Glutamatergic neuron (in vitro differentiated cells): ENCODE results near the gene MT1HL1. TPM values are rescaled to one million over a fixed set of nuclear protein-coding genes. Genes with fewer than 3 reads are reported as not detected.

Experiments used
- DNase-seq: peaks from one replicate; pipeline ENCODE4 v3.0.0; 2022
- H3K27ac Mint-ChIP-seq: one replicate; pipeline ENCODE4 v1.8.0; 2020; ENCODE audit warnings: mild to moderate bottlenecking, mixed read lengths, inconsistent platforms; ENCODE audit not compliant: unreplicated experiment
- H3K27me3 Mint-ChIP-seq: one replicate; pipeline ENCODE4 v1.8.0; 2020; ENCODE audit warnings: mild to moderate bottlenecking, moderate library complexity, mixed read lengths, inconsistent platforms; ENCODE audit not compliant: unreplicated experiment
- H3K36me3 Mint-ChIP-seq: one replicate; pipeline ENCODE4 v1.8.0; 2020; ENCODE audit warnings: mild to moderate bottlenecking, mixed read lengths, inconsistent platforms; ENCODE audit not compliant: unreplicated experiment
- H3K4me1 Mint-ChIP-seq: one replicate; pipeline ENCODE4 v1.8.0; 2020; ENCODE audit warnings: mild to moderate bottlenecking, low read depth, mixed read lengths, inconsistent platforms; ENCODE audit not compliant: unreplicated experiment
- H3K4me3 Mint-ChIP-seq: one replicate; pipeline ENCODE4 v1.8.0; 2020; ENCODE audit warnings: mild to moderate bottlenecking, mixed read lengths, inconsistent platforms; ENCODE audit not compliant: unreplicated experiment
- H3K9me3 Mint-ChIP-seq: one replicate; pipeline ENCODE4 v1.8.0; 2020; ENCODE audit warnings: mild to moderate bottlenecking, moderate library complexity, mixed read lengths, inconsistent platforms; ENCODE audit not compliant: unreplicated experiment
- CTCF ChIP-seq: fragments of 200-600 bp; sonication (generic); IDR thresholded peaks from one replicate; pipeline ENCODE4 v1.5.0; 2021; ENCODE audit not compliant: partially characterized antibody, unreplicated experiment
- total RNA-seq: library from RNA; stranded (reverse); fragmentation: NEBNext Ultra II Directional; extraction: Animal tissue kit (Norgen Biotek cat#: 25700); gene quantifications from one replicate; pipeline ENCODE4 v1.2.1, GENCODE V29; 2021; ENCODE audit not compliant: unreplicated experiment

Gene MT1HL1
- total RNA-seq, 1 donor from 2014 or later: not detected

- no peak overlapping the region for H3K4me3 Mint-ChIP-seq
- H3K9me3 Mint-ChIP-seq: peaks cover 6% of the 10 kb centered on the region
- H3K4me1 Mint-ChIP-seq: peaks cover 27% of the 10 kb centered on the region
- DNase-seq: no peak
- H3K27me3 Mint-ChIP-seq: peaks cover 4% of the 10 kb centered on the region
- no peak overlapping the region for H3K27ac Mint-ChIP-seq
- H3K36me3 Mint-ChIP-seq: peaks cover 5% of the 10 kb centered on the region
- TF ChIP-seq CTCF: no peak
These were observed 725 bp downstream of the MT1HL1 start for GRCh38 chr1:237003516-237003915.

DNA sequence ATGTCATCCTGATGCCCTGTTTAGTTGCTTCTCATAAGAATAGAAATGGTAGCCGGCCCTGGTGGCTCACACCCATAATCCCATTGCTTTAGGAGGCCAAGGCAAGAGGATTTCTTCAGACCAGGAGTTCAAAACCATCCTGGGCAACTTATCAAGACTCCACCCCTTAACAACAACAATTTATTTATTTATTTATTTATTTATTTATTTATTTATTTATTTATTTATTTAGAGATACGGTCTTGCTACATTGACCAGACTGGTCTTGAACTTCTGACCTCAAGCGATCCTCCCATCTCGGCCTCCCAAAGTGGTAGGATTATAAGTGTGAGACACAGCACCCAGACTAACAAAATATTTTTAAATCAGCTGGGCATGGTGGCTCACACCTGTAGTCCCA is 4.0 kb downstream of the MT1HL1 start:
- Mint-ChIP-seq H3K9me3 (peaks cover 8% of the 10 kb centered on the region), H3K27ac (peak overlapping the region; percentile 93), H3K4me3 (no peak overlapping the region), H3K36me3 (peaks cover 5% of the 10 kb centered on the region), H3K27me3 (peaks cover 12% of the 10 kb centered on the region), H3K4me1 (peaks cover 43% of the 10 kb centered on the region)
- TF ChIP-seq CTCF: no peak
- no peak for DNase-seq

DNA sequence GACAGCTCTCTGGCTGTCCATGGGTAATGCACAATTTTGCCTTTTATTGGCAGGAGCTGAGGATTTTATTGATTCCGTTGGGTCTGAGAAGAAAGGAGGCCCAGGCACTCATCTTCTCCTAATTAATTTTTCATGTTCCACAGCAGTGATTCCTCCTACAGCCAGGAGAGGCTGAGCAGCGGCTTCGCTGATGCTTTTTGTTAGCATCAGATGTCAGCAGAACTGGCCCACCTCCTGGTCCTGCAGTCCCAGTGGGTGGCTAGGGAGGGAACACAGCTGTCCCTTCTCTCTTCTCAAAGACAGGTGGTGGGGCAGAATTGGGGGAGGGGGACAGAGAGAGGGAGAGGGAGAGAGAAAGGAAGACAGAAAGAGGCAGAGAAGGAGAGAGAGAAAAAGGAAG is 5.7 kb downstream of the MT1HL1 start:
- peak overlapping the region; percentile 98 for H3K27ac Mint-ChIP-seq
- peak overlapping the region; percentile 65 for H3K4me3 Mint-ChIP-seq
- peaks cover 5% of the 10 kb centered on the region for H3K36me3 Mint-ChIP-seq
- peak; percentile 17 for TF ChIP-seq CTCF
- peak; percentile 72 for DNase-seq
- H3K4me1 Mint-ChIP-seq: peaks cover 43% of the 10 kb centered on the region
- peaks cover 13% of the 10 kb centered on the region for H3K27me3 Mint-ChIP-seq
- peaks cover 8% of the 10 kb centered on the region for H3K9me3 Mint-ChIP-seq

- Mint-ChIP-seq H3K4me3 (peak overlapping the region; percentile 65), H3K4me1 (peaks cover 37% of the 10 kb centered on the region), H3K36me3 (peaks cover 5% of the 10 kb centered on the region), H3K27ac (peak overlapping the region; percentile 98), H3K9me3 (peaks cover 8% of the 10 kb centered on the region), H3K27me3 (peaks cover 13% of the 10 kb centered on the region)
- no peak for TF ChIP-seq CTCF
- peak; percentile 43 for DNase-seq
These were observed 6.4 kb downstream of the MT1HL1 start for GRCh38 chr1:236997882-236998281.

DNA sequence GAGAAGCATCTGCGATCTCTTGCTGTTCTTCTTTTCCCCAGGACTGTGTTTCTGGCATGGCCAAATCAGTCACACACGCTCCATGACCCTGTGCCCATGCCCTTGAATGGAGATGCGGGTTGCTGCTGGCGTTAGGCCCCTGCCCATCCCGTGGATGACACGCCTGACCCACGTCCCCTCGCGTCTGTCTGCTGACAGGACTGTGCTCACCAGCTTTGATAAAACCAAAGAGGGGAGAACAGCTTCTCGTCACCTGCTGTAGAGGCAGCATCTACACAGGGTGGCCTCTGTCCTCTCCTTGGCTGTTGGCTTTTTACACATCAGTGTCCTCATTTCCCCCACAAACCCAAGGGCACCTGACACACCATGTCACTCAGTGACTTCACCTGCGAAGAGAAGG is 6.9 kb downstream of the MT1HL1 start:
- Mint-ChIP-seq H3K9me3 (peaks cover 8% of the 10 kb centered on the region), H3K4me3 (no peak overlapping the region), H3K27me3 (peaks cover 13% of the 10 kb centered on the region), H3K36me3 (peaks cover 5% of the 10 kb centered on the region), H3K27ac (peak overlapping the region; percentile 98), H3K4me1 (peaks cover 35% of the 10 kb centered on the region)
- DNase-seq: no peak
- no peak for TF ChIP-seq CTCF
